Measurements from ENCODE around the gene TESMIN.

Gene TESMIN

DNA sequence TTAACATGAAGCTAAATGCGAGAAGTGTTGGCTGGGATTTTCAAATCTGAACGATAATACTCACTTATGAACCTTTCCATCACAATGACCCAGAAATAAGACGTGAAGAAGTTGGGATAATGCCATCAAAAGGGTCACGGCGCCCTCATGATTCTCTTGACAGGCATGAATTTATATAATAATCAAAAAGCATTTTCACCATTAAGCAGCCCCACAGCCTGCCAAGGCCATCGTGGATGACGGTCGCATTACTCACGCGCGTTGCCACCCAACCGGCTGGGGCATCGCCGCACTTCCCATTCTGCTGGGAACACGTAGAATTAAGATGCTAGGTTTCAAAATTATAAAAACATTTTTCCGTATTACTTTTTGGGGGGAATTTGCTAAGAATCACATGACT lies 85.9 kb downstream of the TESMIN start:
- ATAC-seq (ENCODE audit: low read depth) (no peak), DNase-seq (ENCODE audit: low spot score) (peak; percentile 31)
- Histone ChIP-seq H3K9me3 (ENCODE audit: severe bottlenecking) (no peaks in the 10 kb centered on the region), H3K36me3 (ENCODE audit: low read depth) (no peaks in the 10 kb centered on the region), H3K4me3 (ENCODE audit: severe bottlenecking) (no peak overlapping the region), H3K27me3 (ENCODE audit: insufficient read depth, poor library complexity, severe bottlenecking) (no peaks in the 10 kb centered on the region), H3K27ac (ENCODE audit: poor library complexity, severe bottlenecking) (no peak overlapping the region), H3K4me1 (ENCODE audit: insufficient read depth, poor library complexity, severe bottlenecking) (no peaks in the 10 kb centered on the region)
- TF ChIP-seq, protein P1, sequence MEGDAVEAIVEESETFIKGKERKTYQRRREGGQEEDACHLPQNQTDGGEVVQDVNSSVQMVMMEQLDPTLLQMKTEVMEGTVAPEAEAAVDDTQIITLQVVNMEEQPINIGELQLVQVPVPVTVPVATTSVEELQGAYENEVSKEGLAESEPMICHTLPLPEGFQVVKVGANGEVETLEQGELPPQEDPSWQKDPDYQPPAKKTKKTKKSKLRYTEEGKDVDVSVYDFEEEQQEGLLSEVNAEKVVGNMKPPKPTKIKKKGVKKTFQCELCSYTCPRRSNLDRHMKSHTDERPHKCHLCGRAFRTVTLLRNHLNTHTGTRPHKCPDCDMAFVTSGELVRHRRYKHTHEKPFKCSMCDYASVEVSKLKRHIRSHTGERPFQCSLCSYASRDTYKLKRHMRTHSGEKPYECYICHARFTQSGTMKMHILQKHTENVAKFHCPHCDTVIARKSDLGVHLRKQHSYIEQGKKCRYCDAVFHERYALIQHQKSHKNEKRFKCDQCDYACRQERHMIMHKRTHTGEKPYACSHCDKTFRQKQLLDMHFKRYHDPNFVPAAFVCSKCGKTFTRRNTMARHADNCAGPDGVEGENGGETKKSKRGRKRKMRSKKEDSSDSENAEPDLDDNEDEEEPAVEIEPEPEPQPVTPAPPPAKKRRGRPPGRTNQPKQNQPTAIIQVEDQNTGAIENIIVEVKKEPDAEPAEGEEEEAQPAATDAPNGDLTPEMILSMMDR (IDR thresholded peaks at IDR 0.05; ENCODE audit: poor library complexity, severe bottlenecking) = no peak

DNA sequence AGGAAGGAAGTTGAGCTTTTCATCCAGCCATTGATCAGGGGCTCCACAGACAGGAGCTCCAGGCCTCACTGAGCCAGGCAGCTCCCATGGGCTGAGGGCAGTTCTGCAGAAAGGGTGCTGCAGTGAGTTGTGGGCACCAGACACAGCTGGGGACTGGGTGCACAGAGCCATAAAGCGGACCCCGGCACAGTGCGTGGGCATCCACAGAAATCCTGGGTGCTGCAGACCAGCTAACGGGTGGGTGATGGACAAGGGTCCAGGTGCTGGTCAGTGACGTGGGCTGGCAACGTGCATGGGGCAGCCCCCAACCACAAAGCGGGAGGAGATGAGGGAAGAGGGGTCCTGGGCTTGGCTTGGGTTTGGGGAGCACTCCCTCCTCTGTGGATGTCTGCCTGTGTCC lies 86.4 kb downstream of the TESMIN start:
- ATAC-seq (ENCODE audit: low read depth) = no peak
- no peaks in the 10 kb centered on the region for H3K9me3 ChIP-seq (ENCODE audit: severe bottlenecking)
- TF ChIP-seq, protein P1 (IDR thresholded peaks at IDR 0.05; ENCODE audit: poor library complexity, severe bottlenecking) = no peak
- peak; percentile 28 for DNase-seq (ENCODE audit: low spot score)
- no peaks in the 10 kb centered on the region for H3K27me3 ChIP-seq (ENCODE audit: insufficient read depth, poor library complexity, severe bottlenecking)
- no peaks in the 10 kb centered on the region for H3K4me1 ChIP-seq (ENCODE audit: insufficient read depth, poor library complexity, severe bottlenecking)
- H3K27ac ChIP-seq (ENCODE audit: poor library complexity, severe bottlenecking) = no peak overlapping the region
- no peaks in the 10 kb centered on the region for H3K36me3 ChIP-seq (ENCODE audit: low read depth)
- H3K4me3 ChIP-seq (ENCODE audit: severe bottlenecking) = no peak overlapping the region

DNA sequence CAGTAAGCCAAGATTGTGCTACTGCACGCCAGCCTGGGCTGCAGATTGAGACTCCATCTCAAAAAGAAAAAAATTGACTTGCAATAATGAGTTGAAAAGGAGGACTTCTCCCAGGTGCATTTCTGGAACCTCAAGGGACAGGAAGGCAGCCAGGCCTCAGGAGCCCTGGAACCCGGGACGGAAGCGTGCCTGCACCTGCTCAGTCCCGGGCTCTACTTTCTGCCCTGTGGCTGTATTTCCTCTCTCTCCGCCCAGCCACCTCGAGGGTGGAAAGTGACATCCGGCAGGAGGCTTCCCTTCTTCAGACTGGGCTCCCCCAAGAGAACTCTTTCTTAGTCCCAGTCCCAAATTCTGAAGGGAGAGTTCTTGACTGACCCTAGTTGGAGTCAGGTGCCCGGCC lies 87.2 kb downstream of the TESMIN start:
- no peak overlapping the region for H3K4me3 ChIP-seq (ENCODE audit: severe bottlenecking)
- no peaks in the 10 kb centered on the region for H3K36me3 ChIP-seq (ENCODE audit: low read depth)
- DNase-seq (ENCODE audit: low spot score) = peak; percentile 12
- no peaks in the 10 kb centered on the region for H3K27me3 ChIP-seq (ENCODE audit: insufficient read depth, poor library complexity, severe bottlenecking)
- H3K4me1 ChIP-seq (ENCODE audit: insufficient read depth, poor library complexity, severe bottlenecking) = peaks cover 3% of the 10 kb centered on the region
- no peaks in the 10 kb centered on the region for H3K9me3 ChIP-seq (ENCODE audit: severe bottlenecking)
- no peak for ATAC-seq (ENCODE audit: low read depth)
- no peak overlapping the region for H3K27ac ChIP-seq (ENCODE audit: poor library complexity, severe bottlenecking)
- TF ChIP-seq, protein P1 (IDR thresholded peaks at IDR 0.05; ENCODE audit: poor library complexity, severe bottlenecking) = no peak

DNA sequence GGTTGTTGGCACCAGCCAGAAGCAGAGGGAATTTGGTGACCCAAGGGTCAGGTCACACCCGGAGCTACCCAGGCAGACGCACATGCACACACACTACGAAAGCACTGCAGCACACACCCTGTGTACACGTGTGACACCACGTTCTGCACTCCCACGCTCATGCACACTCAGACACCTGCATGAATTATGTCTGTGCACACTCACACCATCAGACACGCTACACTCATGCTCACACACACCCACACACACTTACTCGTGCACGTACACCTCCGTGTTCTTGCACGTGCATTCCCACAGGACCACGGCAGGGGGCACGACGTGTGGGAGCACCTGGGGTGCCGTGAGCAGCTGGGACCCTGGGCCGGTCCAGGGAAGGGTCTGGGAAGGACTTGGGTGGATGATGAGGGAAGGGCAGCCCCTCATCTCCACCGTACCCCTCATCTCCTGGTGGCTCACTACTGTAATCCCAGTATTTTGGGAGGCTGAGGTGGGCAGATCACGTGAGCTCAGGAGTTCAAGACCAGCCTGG lies 87.8 kb downstream of the TESMIN start:
- DNase-seq (ENCODE audit: low spot score) = peak; percentile 34
- TF ChIP-seq, protein P1 (IDR thresholded peaks at IDR 0.05; ENCODE audit: poor library complexity, severe bottlenecking) = no peak
- Histone ChIP-seq H3K36me3 (ENCODE audit: low read depth) (no peaks in the 10 kb centered on the region), H3K4me3 (ENCODE audit: severe bottlenecking) (no peak overlapping the region), H3K9me3 (ENCODE audit: severe bottlenecking) (no peaks in the 10 kb centered on the region), H3K27ac (ENCODE audit: poor library complexity, severe bottlenecking) (no peak overlapping the region), H3K4me1 (ENCODE audit: insufficient read depth, poor library complexity, severe bottlenecking) (peaks cover 3% of the 10 kb centered on the region), H3K27me3 (ENCODE audit: insufficient read depth, poor library complexity, severe bottlenecking) (no peaks in the 10 kb centered on the region)
- no peak for ATAC-seq (ENCODE audit: low read depth)

DNA sequence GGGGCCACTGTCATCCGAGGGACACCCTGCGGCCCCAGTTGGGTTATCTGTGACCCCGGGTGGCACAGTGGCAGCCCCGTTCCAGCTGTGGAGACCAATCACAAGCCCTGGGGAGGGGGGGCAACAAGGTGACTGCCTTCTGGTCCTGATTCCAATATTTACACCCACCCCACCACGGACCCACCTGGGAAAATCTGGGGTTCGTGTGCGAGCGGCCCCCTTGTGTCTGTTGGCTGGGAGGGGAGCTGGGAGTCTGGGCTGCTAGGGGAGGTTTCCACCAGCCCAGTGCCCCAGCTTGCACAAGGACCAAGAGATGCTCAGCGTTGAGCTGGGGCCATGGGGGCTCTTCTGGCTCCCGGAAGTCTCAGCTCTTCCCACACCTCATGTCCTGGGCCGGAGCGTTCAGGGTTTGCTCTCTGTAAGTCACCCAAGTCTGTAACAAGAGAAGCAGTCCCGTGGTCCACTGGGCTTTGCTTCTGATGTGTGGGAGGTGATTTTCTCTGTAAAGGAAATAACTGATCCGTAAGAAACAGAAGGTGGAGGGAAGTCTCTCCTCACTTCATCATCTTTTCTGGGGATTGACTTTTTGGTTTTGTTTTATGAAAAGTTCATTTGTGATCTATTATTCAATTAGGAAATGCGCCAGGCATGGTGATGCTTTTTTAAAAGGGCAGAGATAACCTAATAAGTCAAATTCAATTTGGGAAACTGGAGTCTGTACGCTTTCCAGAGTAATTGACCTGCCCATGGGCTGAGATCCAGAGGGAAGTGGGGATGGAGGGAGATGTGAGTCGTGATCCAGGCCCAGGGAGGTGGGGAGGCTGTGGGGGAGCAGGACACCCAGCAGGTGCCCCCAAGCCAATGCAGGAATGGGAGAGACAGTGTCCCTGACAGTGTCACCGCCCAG lies 89.4 kb downstream of the TESMIN start:
- Histone ChIP-seq H3K36me3 (ENCODE audit: low read depth) (no peaks in the 10 kb centered on the region), H3K9me3 (ENCODE audit: severe bottlenecking) (no peaks in the 10 kb centered on the region), H3K27me3 (ENCODE audit: insufficient read depth, poor library complexity, severe bottlenecking) (no peaks in the 10 kb centered on the region), H3K27ac (ENCODE audit: poor library complexity, severe bottlenecking) (no peak overlapping the region), H3K4me1 (ENCODE audit: insufficient read depth, poor library complexity, severe bottlenecking) (peaks cover 3% of the 10 kb centered on the region), H3K4me3 (ENCODE audit: severe bottlenecking) (no peak overlapping the region)
- DNase-seq (ENCODE audit: low spot score) (peak; percentile 47), ATAC-seq (ENCODE audit: low read depth) (no peak)
- TF ChIP-seq, protein P1 (IDR thresholded peaks at IDR 0.05; ENCODE audit: poor library complexity, severe bottlenecking) = no peak

Data from RWPE2 (cell line).